OCI-LY3 (cell line): ENCODE results near the gene CAPZB.

Source experiments
- CTCF ChIP-seq: fragments of 200-600, 300-600 bp; sonication (generic); IDR thresholded peaks from 2 replicates; pipeline ENCODE4 v1.5.1; 2014; ENCODE audit warnings: antibody characterized with exemption, low read length, low read depth
- EZH2phosphoT487 ChIP-seq: fragments of 200-600 bp; shearing (Covaris generic); IDR thresholded peaks from 2 replicates; pipeline ENCODE4 v1.6.1; 2018; ENCODE audit warnings: antibody characterized with exemption, mixed run types, low read depth

GRCh38 chr1:19325368-19325957 lies 159.9 kb downstream of the CAPZB start:
- TF ChIP-seq CTCF = no peak
- TF ChIP-seq EZH2phosphoT487 = no peak
